IMR-90 (cell line): ENCODE data around the gene RPS23. TPM values are rescaled to one million over a fixed set of nuclear protein-coding genes. Genes with fewer than 3 reads are reported as not detected.
"Not testable (repeated sequence)": the region's sequence is repeated elsewhere in the genome, so short reads cannot be mapped to it uniquely, and the experiment has no call there.

Experiments used
- ATAC-seq: fragments of 200-7000 bp; cut with Tn5 transposase; 2 replicates; pipeline ENCODE4 v1.9.1; 2020; ENCODE audit warnings: low read depth, mild to moderate bottlenecking, moderate library complexity
- BruUV-seq: library from RNA; stranded (reverse); fragments of 400-500 nt; replicated peaks from 2 replicates; lab custom pipeline; 2021; lab: Mats Ljungman, UMichigan
- CTCF ChIA-PET: fragments of 300-600 bp; formaldehyde crosslinking; extraction: SDS; loops from one replicate; lab custom pipeline; 2021; ENCODE audit warnings: antibody characterized with exemption; lab: Yijun Ruan, JAX
- POLR2A ChIA-PET: fragments of 300-600 bp; sonication (Branson Sonifier 250); formaldehyde crosslinking; loops from one replicate; lab custom pipeline; 2022; ENCODE audit warnings: antibody characterized with exemption; ENCODE audit not compliant: unreplicated experiment; lab: Charles Lee
- DNase-seq: peaks from one replicate; pipeline ENCODE4 v3.0.0; 2013
- H2AFZ ChIP-seq: replicated peaks from 2 replicates; pipeline ENCODE3; 2013; ENCODE audit warnings: low read length, mild to moderate bottlenecking; ENCODE audit not compliant: poor library complexity
- H2AK5ac ChIP-seq: 2 replicates; pipeline ENCODE4 v1.6.1; 2013; ENCODE audit warnings: low read depth, low read length, inconsistent platforms
- H2AK9ac ChIP-seq: replicated peaks from 2 replicates; pipeline ENCODE3; 2013; ENCODE audit warnings: mild to moderate bottlenecking, low read depth, low read length, moderate library complexity; ENCODE audit not compliant: poor library complexity
- H2BK120ac ChIP-seq: 2 replicates; pipeline ENCODE4 v1.6.1; 2013; ENCODE audit warnings: low read depth, low read length, inconsistent platforms
- H2BK15ac ChIP-seq: 3 replicates; pipeline ENCODE4 v1.6.1; 2013; ENCODE audit warnings: low read depth, low read length, inconsistent platforms
- H2BK20ac ChIP-seq: 2 replicates; pipeline ENCODE4 v1.6.1; 2013; ENCODE audit warnings: low read depth, mild to moderate bottlenecking, inconsistent platforms, low read length, moderate library complexity
- H2BK5ac ChIP-seq: 2 replicates; pipeline ENCODE4 v1.6.1; 2013; ENCODE audit warnings: mild to moderate bottlenecking, low read depth, low read length, inconsistent platforms; ENCODE audit not compliant: poor library complexity, severe bottlenecking
- H3K14ac ChIP-seq: replicated peaks from 2 replicates; pipeline ENCODE4 v1.6.1; 2013; ENCODE audit warnings: low read depth, low read length, inconsistent platforms
- H3K18ac ChIP-seq: 2 replicates; pipeline ENCODE4 v1.6.1; 2013; ENCODE audit warnings: low read depth, low read length, control low read depth
- H3K23ac ChIP-seq: 2 replicates; pipeline ENCODE4 v1.6.1; 2013; ENCODE audit warnings: low read depth, low read length, inconsistent platforms
- H3K27ac ChIP-seq: 2 replicates; pipeline ENCODE4 v1.5.1; 2013; ENCODE audit warnings: mild to moderate bottlenecking, control low read depth, low read length; ENCODE audit not compliant: insufficient read depth
- H3K27me3 ChIP-seq: 2 replicates; pipeline ENCODE4 v1.6.1; 2013; ENCODE audit warnings: low read length; ENCODE audit not compliant: control insufficient read depth, insufficient read depth
- H3K36me3 ChIP-seq: 2 replicates; pipeline ENCODE4 v1.6.1; 2013; ENCODE audit warnings: low read length, mixed read lengths; ENCODE audit not compliant: control insufficient read depth, insufficient read depth
- H3K4ac ChIP-seq: 2 replicates; pipeline ENCODE4 v1.6.1; 2013; ENCODE audit warnings: low read depth, low read length, inconsistent platforms
- H3K4me1 ChIP-seq: 2 replicates; pipeline ENCODE4 v1.6.1; 2013; ENCODE audit warnings: low read length, mixed read lengths; ENCODE audit not compliant: control insufficient read depth, insufficient read depth
- H3K4me2 ChIP-seq: 2 replicates; pipeline ENCODE4 v1.6.1; 2013; ENCODE audit warnings: low read depth, mild to moderate bottlenecking, control low read depth, low read length, moderate library complexity
- H3K4me3 ChIP-seq: 2 replicates; pipeline ENCODE4 v1.5.1; 2013; ENCODE audit warnings: low read depth, mild to moderate bottlenecking, control low read depth, low read length, moderate library complexity; ENCODE audit not compliant: insufficient read depth
- H3K56ac ChIP-seq: 2 replicates; pipeline ENCODE4 v1.6.1; 2013; ENCODE audit warnings: low read length, inconsistent platforms; ENCODE audit not compliant: insufficient read depth; ENCODE audit errors: extremely low read depth
- H3K79me1 ChIP-seq, 2 experiments: 2 replicates each; pipeline ENCODE4 v1.6.1; 2013; ENCODE audit warnings: low read length in 2 of 2, inconsistent platforms in 1 of 2, low read depth in 1 of 2
- H3K9ac ChIP-seq: 2 replicates; pipeline ENCODE4 v1.6.1; 2013; ENCODE audit warnings: low read depth, low read length, control low read depth
- H3K9me1 ChIP-seq: 2 replicates; pipeline ENCODE4 v1.6.1; 2013; ENCODE audit warnings: low read length, inconsistent platforms; ENCODE audit not compliant: insufficient read depth
- H3K9me3 ChIP-seq: 2 replicates; pipeline ENCODE4 v1.6.1; 2013; ENCODE audit warnings: low read length; ENCODE audit not compliant: control insufficient read depth, insufficient read depth
- H4K20me1 ChIP-seq: 2 replicates; pipeline ENCODE4 v1.6.1; 2013; ENCODE audit warnings: low read length, inconsistent platforms; ENCODE audit not compliant: insufficient read depth
- H4K5ac ChIP-seq: 2 replicates; pipeline ENCODE4 v1.6.1; 2013; ENCODE audit warnings: mild to moderate bottlenecking, low read depth, low read length, control low read depth
- H4K8ac ChIP-seq, 2 experiments: 2 replicates each; pipeline ENCODE4 v1.6.1; 2013; ENCODE audit warnings: low read depth in 2 of 2, low read length in 2 of 2, control low read depth in 1 of 2, inconsistent platforms in 1 of 2
- H4K91ac ChIP-seq: 2 replicates; pipeline ENCODE4 v1.6.1; 2013; ENCODE audit warnings: low read depth, low read length, inconsistent platforms; ENCODE audit not compliant: insufficient read depth
- WGBS, 2 experiments: methylation state at CpG; one replicate each; pipeline versions ENCODE4 v1.1.5 to v1.1.7; 2013; ENCODE audit warnings: missing lambda C conversion rate in 2 of 2; ENCODE audit not compliant: insufficient read length in 1 of 2; ENCODE audit errors: extremely low coverage in 2 of 2; 5-methylcytosine and 5-hydroxymethylcytosine counted together
- dilution Hi-C: fragments of 300-500 bp; cut with HindIII; formaldehyde crosslinking; loops from one replicate; pipeline ENCODE4 v1.14.3; 2018; ENCODE audit warnings: low sequenced_read_pairs; ENCODE audit not compliant: unreplicated experiment
- in situ Hi-C: fragments of 300-500 bp; cut with MboI; formaldehyde crosslinking; loops from 3 replicates; pipeline ENCODE4 v1.14.3; 2019; ENCODE audit warnings: low sequenced_read_pairs, inconsistent platforms, mixed read lengths
- intact Hi-C: fragments of 100-400 bp; cut with micrococcal nuclease; formaldehyde crosslinking; loops from 2 replicates; pipeline ENCODE4 v1.10.0; 2022
- polyA plus RNA-seq, 3 experiments: library from polyadenylated mRNA; depleted of rRNA; stranded (reverse); fragments of >200 nt; gene quantifications; 2 replicates each; pipeline ENCODE4 v1.2.3, GENCODE V29; 2012; ENCODE audit warnings: low replicate concordance in 1 of 3
- total RNA-seq: library from RNA; depleted of rRNA; stranded (reverse); fragments of >200 nt; gene quantifications from 2 replicates; pipeline ENCODE4 v1.2.3, GENCODE V29; 2012

Gene RPS23
- total and polyA plus RNA-seq, 2 of the 4 experiments (the other 2 are of a cell fraction) = 3,186 to 3,318 TPM

DNA sequence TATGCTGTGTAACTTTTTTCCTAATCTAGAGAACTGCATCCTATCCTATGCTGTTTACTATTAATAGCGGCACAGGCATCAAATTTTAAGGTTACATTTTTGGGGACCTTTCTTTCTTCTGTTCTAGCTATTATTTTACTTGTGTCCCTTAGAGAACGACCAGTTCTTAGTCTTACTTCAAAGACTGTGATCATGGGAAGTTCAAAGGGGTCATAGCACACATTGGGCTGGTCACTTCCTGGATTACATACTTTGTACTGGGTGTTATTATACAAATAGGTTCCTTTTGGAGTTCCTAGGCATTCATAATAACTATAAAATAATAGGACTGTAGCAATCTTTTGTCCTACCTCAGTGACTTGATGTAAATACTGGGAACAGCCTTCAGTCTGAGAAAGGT is 8.8 kb downstream of the RPS23 start:
- ATAC-seq, H3K14ac ChIP-seq, H3K4me1 ChIP-seq, H2AFZ ChIP-seq, dilution Hi-C loops, H3K79me1 ChIP-seq, H3K56ac ChIP-seq, in situ Hi-C loops, H2AK5ac ChIP-seq, H3K36me3 ChIP-seq, H3K23ac ChIP-seq, H4K20me1 ChIP-seq, H3K9ac ChIP-seq, H4K5ac ChIP-seq, H3K27ac ChIP-seq, intact Hi-C loops, BruUV-seq, DNase-seq, CTCF ChIA-PET, H2BK120ac ChIP-seq, H3K27me3 ChIP-seq, H3K4ac ChIP-seq, H3K9me3 ChIP-seq, H2AK9ac ChIP-seq, H4K8ac ChIP-seq, H3K18ac ChIP-seq, H3K4me2 ChIP-seq, H3K4me3 ChIP-seq, H4K91ac ChIP-seq, POLR2A ChIA-PET, H3K9me1 ChIP-seq, H2BK20ac ChIP-seq, H2BK5ac ChIP-seq, H2BK15ac ChIP-seq: not testable (repeated sequence)
- WGBS, 2 experiments = no CpG with 5 or more reads among the region's 2 CpGs

- H3K4me1 ChIP-seq, H2BK20ac ChIP-seq, H3K4me2 ChIP-seq, POLR2A ChIA-PET, H4K8ac ChIP-seq, H3K27me3 ChIP-seq, H3K36me3 ChIP-seq, H2BK5ac ChIP-seq, H4K20me1 ChIP-seq, H3K14ac ChIP-seq, H2AFZ ChIP-seq, ATAC-seq, BruUV-seq, intact Hi-C loops, H4K5ac ChIP-seq, CTCF ChIA-PET, in situ Hi-C loops, H3K27ac ChIP-seq, H2AK9ac ChIP-seq, H3K56ac ChIP-seq, DNase-seq, H3K9ac ChIP-seq, H3K23ac ChIP-seq, H3K4me3 ChIP-seq, dilution Hi-C loops, H3K9me3 ChIP-seq, H2BK120ac ChIP-seq, H3K9me1 ChIP-seq, H4K91ac ChIP-seq, H2AK5ac ChIP-seq, H3K79me1 ChIP-seq, H3K4ac ChIP-seq, H3K18ac ChIP-seq, H2BK15ac ChIP-seq: not testable (repeated sequence)
- no CpG with 5 or more reads among the region's 9 CpGs for WGBS, 2 experiments
These were observed 10.7 kb downstream of the RPS23 start for GRCh38 chr5:82267297-82267933.
